Hippocampal formation (tissue), 2 donors: ENCODE data around the gene GCLC.
A peak's percentile ranks its signal among the peaks of the same experiment; 100 is the strongest.
"Not testable (repeated sequence)": the region's sequence is repeated elsewhere in the genome, so short reads cannot be mapped to it uniquely, and the experiment has no call there.

Experiments used
- DNase-seq, 2 donors: peaks; one replicate each; lab custom pipeline; 2025; lab: John Stamatoyannopoulos, UW

Gene GCLC

GRCh38 chr6:53544470-53545308 lies at the start of gene GCLC:
TSS of gene GCLC (minus strand) at chr6:53545101. CDS start at chr6:53544645, 456 bp downstream.
- peak; percentile 91 for DNase-seq

GRCh38 chr6:53594596-53594995 lies 49.7 kb upstream of the GCLC start:
- no peak for DNase-seq

GRCh38 chr6:53593001-53593488 lies 48.1 kb upstream of the GCLC start:
- DNase-seq: no peak

GRCh38 chr6:53591873-53592272 lies 47.0 kb upstream of the GCLC start:
- no peak for DNase-seq

- DNase-seq: peak in 1 of 2 donors; percentile 7
Observed at GRCh38 chr6:53588816-53589509, 44.1 kb upstream of the GCLC start.

GRCh38 chr6:53587291-53587690 lies 42.4 kb upstream of the GCLC start:
- DNase-seq: no peak

- no peak for DNase-seq
Observed at GRCh38 chr6:53585208-53585900, 40.5 kb upstream of the GCLC start.

- no peak for DNase-seq
Observed at GRCh38 chr6:53584726-53585125, 39.8 kb upstream of the GCLC start.

- no peak for DNase-seq
Observed at GRCh38 chr6:53583451-53583850, 38.5 kb upstream of the GCLC start.

- no peak for DNase-seq
Observed at GRCh38 chr6:53582963-53583362, 38.1 kb upstream of the GCLC start.

- DNase-seq: no peak
Observed at GRCh38 chr6:53581856-53582255, 37.0 kb upstream of the GCLC start.

GRCh38 chr6:53581173-53581773 lies 36.4 kb upstream of the GCLC start:
- DNase-seq: no peak

GRCh38 chr6:53579338-53579737 lies 34.4 kb upstream of the GCLC start:
- DNase-seq: no peak

GRCh38 chr6:53578371-53578770 lies 33.5 kb upstream of the GCLC start:
- DNase-seq: no peak

- no peak for DNase-seq
Observed at GRCh38 chr6:53573299-53573698, 28.4 kb upstream of the GCLC start.

- not testable (repeated sequence) for DNase-seq
Observed at GRCh38 chr6:53572379-53572778, 27.5 kb upstream of the GCLC start.

- DNase-seq: no peak
Observed at GRCh38 chr6:53568776-53569616, 24.1 kb upstream of the GCLC start.

- no peak for DNase-seq
Observed at GRCh38 chr6:53567701-53568100, 22.8 kb upstream of the GCLC start.

GRCh38 chr6:53566755-53567154 lies 21.9 kb upstream of the GCLC start:
- DNase-seq: no peak

GRCh38 chr6:53565886-53566285 lies 21.0 kb upstream of the GCLC start:
- DNase-seq: no peak

GRCh38 chr6:53564401-53565065 lies 19.6 kb upstream of the GCLC start:
- no peak for DNase-seq
